ENCODE measurements around the gene ARID5B. TPM values are rescaled to one million over a fixed set of nuclear protein-coding genes. Genes with fewer than 3 reads are reported as not detected.

Gene ARID5B
- total and polyA plus RNA-seq, 7 donors = 8.5 to 166 (median 75.9) TPM

DNA sequence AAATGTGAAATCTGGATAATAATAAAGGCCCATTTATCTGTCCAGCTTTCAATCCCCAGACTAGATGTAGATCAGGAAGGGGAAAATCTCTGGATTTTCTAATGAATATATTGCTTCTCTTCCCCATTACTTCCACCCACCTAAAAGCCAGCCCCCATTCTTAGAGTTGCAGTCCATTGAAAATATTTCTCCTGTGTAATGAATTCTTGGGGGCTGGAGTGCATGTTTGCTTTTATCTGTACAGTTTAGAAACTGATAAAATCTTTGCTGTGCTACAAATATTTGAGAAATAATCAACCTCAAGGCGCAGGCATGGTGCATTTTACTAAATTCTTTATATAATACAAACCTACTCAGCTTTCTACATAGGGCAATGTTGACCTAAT, 180.8 kb downstream of the ARID5B start:
- no peak for DNase-seq
- TF ChIP-seq, protein P1, sequence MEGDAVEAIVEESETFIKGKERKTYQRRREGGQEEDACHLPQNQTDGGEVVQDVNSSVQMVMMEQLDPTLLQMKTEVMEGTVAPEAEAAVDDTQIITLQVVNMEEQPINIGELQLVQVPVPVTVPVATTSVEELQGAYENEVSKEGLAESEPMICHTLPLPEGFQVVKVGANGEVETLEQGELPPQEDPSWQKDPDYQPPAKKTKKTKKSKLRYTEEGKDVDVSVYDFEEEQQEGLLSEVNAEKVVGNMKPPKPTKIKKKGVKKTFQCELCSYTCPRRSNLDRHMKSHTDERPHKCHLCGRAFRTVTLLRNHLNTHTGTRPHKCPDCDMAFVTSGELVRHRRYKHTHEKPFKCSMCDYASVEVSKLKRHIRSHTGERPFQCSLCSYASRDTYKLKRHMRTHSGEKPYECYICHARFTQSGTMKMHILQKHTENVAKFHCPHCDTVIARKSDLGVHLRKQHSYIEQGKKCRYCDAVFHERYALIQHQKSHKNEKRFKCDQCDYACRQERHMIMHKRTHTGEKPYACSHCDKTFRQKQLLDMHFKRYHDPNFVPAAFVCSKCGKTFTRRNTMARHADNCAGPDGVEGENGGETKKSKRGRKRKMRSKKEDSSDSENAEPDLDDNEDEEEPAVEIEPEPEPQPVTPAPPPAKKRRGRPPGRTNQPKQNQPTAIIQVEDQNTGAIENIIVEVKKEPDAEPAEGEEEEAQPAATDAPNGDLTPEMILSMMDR (IDR thresholded peaks at IDR 0.05) = no peak
- Histone ChIP-seq H3K9me3 (no peaks in the 10 kb centered on the region), H3K36me3 (ENCODE audit: insufficient read depth in 1 of 2, low read depth in 1 of 2) (peaks cover 7 to 40% of the 10 kb centered on the region in 2 donors), H3K4me3 (peak overlapping the region; percentile 40), H3K27me3 (ENCODE audit: insufficient read depth in 3 of 3, low read length in 2 of 3) (no peaks in the 10 kb centered on the region), H3K4me1 (peaks cover 75% of the 10 kb centered on the region), H3K27ac (peak overlapping the region; percentile 82)
- WGBS, 3 donors = 74 to 84% (median 77%) methylated on average over 1 of the region's 1 CpG
- no peak for ATAC-seq
- intact Hi-C loops (cut with DNase I) = loop anchor here in 1 of 2 donors (5.0 kb wide), 2 partner anchors 35 to 180 kb away; partner anchors contain the start of gene ARID5B

DNA sequence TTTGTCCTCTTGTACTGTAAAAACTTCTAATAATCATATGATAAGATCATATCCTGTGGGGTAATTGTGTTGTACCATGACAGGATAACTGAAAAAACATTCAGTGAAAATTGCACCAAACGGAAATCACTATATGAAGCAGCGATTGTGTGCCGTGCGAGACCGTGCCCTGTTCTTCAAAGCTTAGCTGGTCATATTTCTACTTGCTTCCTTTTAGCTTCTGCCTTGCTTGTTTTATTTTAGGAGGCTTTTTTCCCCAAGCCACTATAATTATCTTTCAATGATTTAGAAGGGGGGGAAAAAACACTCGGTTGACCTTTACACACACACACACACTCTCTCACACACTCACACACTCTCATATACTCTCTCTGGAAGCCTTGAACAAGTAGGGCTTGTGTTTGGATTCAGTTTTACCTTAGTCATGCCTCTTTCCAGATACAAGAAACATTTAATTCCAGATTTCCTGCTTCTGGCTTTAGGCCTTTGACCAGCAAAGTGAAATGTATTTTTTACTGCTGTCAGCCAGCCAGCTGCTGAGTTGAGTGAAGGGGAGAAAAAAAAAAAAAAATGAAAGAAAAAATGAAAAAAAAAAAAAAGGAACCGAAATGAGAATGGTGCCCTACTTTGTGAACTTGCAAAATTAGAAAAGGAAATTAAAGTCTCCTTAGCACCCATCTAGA, 181.4 kb downstream of the ARID5B start:
- peak overlapping the region; percentile 40 for H3K4me3 ChIP-seq
- WGBS, 3 donors = 2 to 7% (median 3%) methylated on average over 7 of the region's 7 CpGs
- peaks cover 7 to 46% of the 10 kb centered on the region in 2 donors for H3K36me3 ChIP-seq (ENCODE audit: insufficient read depth in 1 of 2, low read depth in 1 of 2)
- no peak for DNase-seq
- H3K27me3 ChIP-seq (ENCODE audit: insufficient read depth in 3 of 3, low read length in 2 of 3) = no peaks in the 10 kb centered on the region
- TF ChIP-seq, protein P1 (IDR thresholded peaks at IDR 0.05) = no peak
- H3K27ac ChIP-seq = peak overlapping the region; percentile 82
- H3K9me3 ChIP-seq = no peaks in the 10 kb centered on the region
- H3K4me1 ChIP-seq = peaks cover 69% of the 10 kb centered on the region
- intact Hi-C loops (cut with DNase I) = loop anchor here in 1 of 2 donors (5.0 kb wide), 2 partner anchors 36 to 181 kb away; partner anchors contain the start of gene ARID5B
- ATAC-seq = peak in 2 of 4 donors; percentile 19 to 41

DNA sequence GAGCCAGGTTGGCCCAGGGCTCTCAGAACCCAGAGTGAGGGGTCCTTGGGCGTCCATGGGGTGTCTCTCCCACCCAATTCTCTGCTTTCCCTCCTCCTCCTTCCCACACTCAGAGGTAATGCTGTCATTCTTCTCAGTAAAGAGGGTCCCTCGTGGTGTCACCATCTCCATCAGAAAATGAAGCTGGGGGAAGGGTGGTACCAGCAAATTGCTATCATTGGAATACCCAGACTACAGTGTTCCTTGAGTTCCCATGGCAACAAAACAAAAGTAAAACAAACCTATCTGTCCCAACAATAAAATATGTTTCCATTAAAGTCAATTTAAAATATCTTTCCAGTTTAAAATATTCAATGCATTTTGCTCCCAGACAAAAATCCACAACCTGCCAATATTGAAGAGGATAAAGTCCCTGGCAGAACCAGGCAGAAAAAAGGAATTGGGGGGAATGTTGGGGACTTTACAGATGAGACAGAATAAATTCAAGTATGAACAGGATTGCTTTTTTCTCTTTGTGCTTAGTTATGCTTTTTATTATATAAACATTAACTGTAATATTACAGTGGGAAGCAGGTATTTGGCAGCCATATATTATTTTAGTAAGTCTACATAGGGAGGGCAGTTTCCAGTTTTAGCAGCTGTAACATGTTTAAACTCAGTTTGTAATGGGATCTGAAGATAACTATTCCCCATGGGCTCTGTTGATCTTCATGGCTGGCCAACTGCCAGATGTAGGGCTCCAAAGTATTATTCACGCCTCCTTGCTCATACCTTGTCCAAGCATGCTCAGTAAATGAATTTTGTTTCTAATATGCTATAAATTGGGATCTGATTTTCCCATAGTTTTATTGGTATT, 182.1 kb downstream of the ARID5B start:
- 17 to 25% (median 22%) methylated on average over 3 of the region's 3 CpGs for WGBS, 3 donors
- ATAC-seq = peak in 3 of 4 donors; percentile 54 to 59 (median 55)
- peak in 1 of 2 donors; percentile 57 for DNase-seq
- intact Hi-C loops (cut with DNase I) = loop anchor here in 1 of 2 donors (5.0 kb wide), 2 partner anchors 36 to 181 kb away; partner anchors contain the start of gene ARID5B
- Histone ChIP-seq H3K27ac (peak overlapping the region; percentile 82), H3K36me3 (ENCODE audit: insufficient read depth in 1 of 2, low read depth in 1 of 2) (peaks cover 4 to 52% of the 10 kb centered on the region in 2 donors), H3K27me3 (ENCODE audit: insufficient read depth in 3 of 3, low read length in 2 of 3) (no peaks in the 10 kb centered on the region), H3K4me3 (peak overlapping the region; percentile 40), H3K9me3 (no peaks in the 10 kb centered on the region), H3K4me1 (peaks cover 61% of the 10 kb centered on the region)
- TF ChIP-seq, protein P1 (IDR thresholded peaks at IDR 0.05) = no peak

DNA sequence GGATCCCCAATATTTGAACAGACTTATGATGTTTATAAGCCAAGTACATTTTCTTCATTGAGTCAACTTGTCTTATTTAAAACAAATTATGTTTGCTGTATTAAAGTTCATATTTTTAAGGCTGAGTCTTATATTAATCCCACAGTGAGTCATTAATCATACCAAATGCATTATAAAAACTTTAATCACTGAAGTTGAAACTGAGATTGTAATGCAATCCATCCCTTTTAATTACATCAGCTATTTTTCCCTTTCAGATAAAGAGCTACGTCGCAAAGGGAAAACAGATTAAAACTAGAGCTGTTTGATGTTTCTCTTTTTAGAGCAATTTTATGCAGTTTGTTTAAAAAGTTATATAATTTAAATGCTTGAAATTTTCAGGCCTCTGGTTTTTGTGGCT, 183.0 kb downstream of the ARID5B start:
- Histone ChIP-seq H3K27ac (peak overlapping the region; percentile 82), H3K27me3 (ENCODE audit: insufficient read depth in 3 of 3, low read length in 2 of 3) (no peaks in the 10 kb centered on the region), H3K36me3 (ENCODE audit: insufficient read depth in 1 of 2, low read depth in 1 of 2) (peaks cover 4 to 52% of the 10 kb centered on the region in 2 donors), H3K4me1 (peaks cover 54% of the 10 kb centered on the region), H3K4me3 (no peak overlapping the region), H3K9me3 (no peaks in the 10 kb centered on the region)
- intact Hi-C loops (cut with DNase I) = loop anchor here in 1 of 2 donors (5.0 kb wide), 2 partner anchors 37 to 182 kb away; partner anchors contain the start of gene ARID5B
- TF ChIP-seq, protein P1 (IDR thresholded peaks at IDR 0.05) = no peak
- 23 to 55% (median 28%) methylated on average over 2 of the region's 2 CpGs for WGBS, 3 donors
- ATAC-seq (no peak), DNase-seq (no peak)

All from psoas muscle (tissue), 8 donors.